ENCODE data around the gene MYO3B. TPM values are rescaled to one million over a fixed set of nuclear protein-coding genes. Genes with fewer than 3 reads are reported as not detected.

The MYO3B gene
- total and polyA plus RNA-seq, 2 donors (not counting 1 experiment from before 2014, with no cell fraction given), result not detected

GRCh38 chr2:170568511-170568910, 390.6 kb downstream of the MYO3B start:
- 90% methylated on average over 2 of the region's 2 CpGs for WGBS (ENCODE audit: insufficient coverage)
- H3K4me2 ChIP-seq (replicated peaks; ENCODE audit: low read depth, low read length, poor library complexity, severe bottlenecking), result no peak overlapping the region
- Mint-ChIP-seq H3K4me1 (no peaks in the 10 kb centered on the region), H3K4me3 (no peak overlapping the region), H3K27me3 (peaks cover 11% of the 10 kb centered on the region), H3K9me3 (ENCODE audit: insufficient read depth) (no peaks in the 10 kb centered on the region), H3K27ac (no peak overlapping the region)
- no peaks in the 10 kb centered on the region for H3K36me3 ChIP-seq (replicated peaks in 1 of 2; ENCODE audit: control extremely low read depth in 1 of 2, control insufficient read depth in 1 of 2, extremely low read depth in 1 of 2, insufficient read depth in 2 of 2, low read length in 1 of 2)
- no peak overlapping the region for H3K27ac ChIP-seq (ENCODE audit: low read length in 2 of 2)
- ATAC-seq (ENCODE audit: low read depth) (no peak), DNase-seq (no peak)
- H3K27me3 ChIP-seq (replicated peaks in 1 of 4; ENCODE audit: control extremely low read depth in 1 of 4, control insufficient read depth in 3 of 4, insufficient read depth in 4 of 4, low read length in 3 of 4), result no peaks in the 10 kb centered on the region
- H3K79me2 ChIP-seq (ENCODE audit: control insufficient read depth, insufficient read depth, low read length), result no peaks in the 10 kb centered on the region
- H2AFZ ChIP-seq (ENCODE audit: insufficient read depth, low read depth, low read length, poor library complexity, severe bottlenecking), result no peak overlapping the region
- no peak overlapping the region for H3K9ac ChIP-seq (ENCODE audit: low read length)
- no peaks in the 10 kb centered on the region for H4K20me1 ChIP-seq (ENCODE audit: control insufficient read depth, insufficient read depth, low read length, poor library complexity, severe bottlenecking)
- no peaks in the 10 kb centered on the region for H3K4me1 ChIP-seq (ENCODE audit: control insufficient read depth in 2 of 2, insufficient read depth in 2 of 2, low read length in 2 of 2)
- H3K9me3 ChIP-seq (ENCODE audit: control extremely low read depth in 1 of 3, control insufficient read depth in 2 of 3, insufficient read depth in 1 of 3, low read length in 2 of 3), result no peaks in the 10 kb centered on the region
- no peak for TF ChIP-seq EZH2 (IDR thresholded peaks at IDR 0.05; ENCODE audit: borderline replicate concordance, insufficient read depth, low read depth, low read length, poor library complexity, severe bottlenecking)
- no peak for TF ChIP-seq CTCF (IDR thresholded peaks at IDR 0.05)
- POLR2A ChIA-PET, result no interaction called here
- intact Hi-C loops (cut with micrococcal nuclease), result no loop called here
- CTCF ChIA-PET, result no interaction called here
- no peak overlapping the region for H3K4me3 ChIP-seq (ENCODE audit: control extremely low read depth in 1 of 5, extremely low read depth in 1 of 5, insufficient read depth in 1 of 5, low read depth in 2 of 5, low read length in 4 of 5)

- no peaks in the 10 kb centered on the region for H3K4me1 ChIP-seq (ENCODE audit: control insufficient read depth in 2 of 2, insufficient read depth in 2 of 2, low read length in 2 of 2)
These were observed 393.7 kb downstream of the MYO3B start for GRCh38 chr2:170571612-170572011.

More at GRCh38 chr2:170571612-170572011, 393.7 kb downstream of the MYO3B start:
- peaks cover 11% of the 10 kb centered on the region for H3K27me3 Mint-ChIP-seq
- Histone ChIP-seq H3K27me3 (replicated peaks in 1 of 4; ENCODE audit: control extremely low read depth in 1 of 4, control insufficient read depth in 3 of 4, insufficient read depth in 4 of 4, low read length in 3 of 4) (peaks cover 0 to 4% (median 0%) of the 10 kb centered on the region in 4 experiments), H3K9me3 (ENCODE audit: control extremely low read depth in 1 of 3, control insufficient read depth in 2 of 3, insufficient read depth in 1 of 3, low read length in 2 of 3) (no peaks in the 10 kb centered on the region), H3K9ac (ENCODE audit: low read length) (no peak overlapping the region), H3K27ac (ENCODE audit: low read length in 2 of 2) (no peak overlapping the region), H4K20me1 (ENCODE audit: control insufficient read depth, insufficient read depth, low read length, poor library complexity, severe bottlenecking) (no peaks in the 10 kb centered on the region), H3K79me2 (ENCODE audit: control insufficient read depth, insufficient read depth, low read length) (no peaks in the 10 kb centered on the region), H3K4me3 (ENCODE audit: control extremely low read depth in 1 of 5, extremely low read depth in 1 of 5, insufficient read depth in 1 of 5, low read depth in 2 of 5, low read length in 4 of 5) (no peak overlapping the region), H3K4me2 (replicated peaks; ENCODE audit: low read depth, low read length, poor library complexity, severe bottlenecking) (no peak overlapping the region), H3K36me3 (replicated peaks in 1 of 2; ENCODE audit: control extremely low read depth in 1 of 2, control insufficient read depth in 1 of 2, extremely low read depth in 1 of 2, insufficient read depth in 2 of 2, low read length in 1 of 2) (no peaks in the 10 kb centered on the region), H2AFZ (ENCODE audit: insufficient read depth, low read depth, low read length, poor library complexity, severe bottlenecking) (no peak overlapping the region)
- intact Hi-C loops (cut with micrococcal nuclease), result no loop called here
- WGBS (ENCODE audit: insufficient coverage), result 91% methylated on average over 1 of the region's 1 CpG
- no peak for TF ChIP-seq CTCF (IDR thresholded peaks at IDR 0.05)
- no peak for TF ChIP-seq EZH2 (IDR thresholded peaks at IDR 0.05; ENCODE audit: borderline replicate concordance, insufficient read depth, low read depth, low read length, poor library complexity, severe bottlenecking)
- no peaks in the 10 kb centered on the region for H3K4me1 Mint-ChIP-seq
- ChIA-PET POLR2A (no interaction called here), CTCF (no interaction called here)
- no peak overlapping the region for H3K27ac Mint-ChIP-seq
- H3K9me3 Mint-ChIP-seq (ENCODE audit: insufficient read depth), result no peaks in the 10 kb centered on the region
- no peak overlapping the region for H3K4me3 Mint-ChIP-seq
- ATAC-seq (ENCODE audit: low read depth) (no peak), DNase-seq (no peak)

All from B cell (primary cell).